ENCODE data around the gene L1TD1.
"Not testable (repeated sequence)": the region's sequence is repeated elsewhere in the genome, so short reads cannot be mapped to it uniquely, and the experiment has no call there.

The L1TD1 gene

DNA sequence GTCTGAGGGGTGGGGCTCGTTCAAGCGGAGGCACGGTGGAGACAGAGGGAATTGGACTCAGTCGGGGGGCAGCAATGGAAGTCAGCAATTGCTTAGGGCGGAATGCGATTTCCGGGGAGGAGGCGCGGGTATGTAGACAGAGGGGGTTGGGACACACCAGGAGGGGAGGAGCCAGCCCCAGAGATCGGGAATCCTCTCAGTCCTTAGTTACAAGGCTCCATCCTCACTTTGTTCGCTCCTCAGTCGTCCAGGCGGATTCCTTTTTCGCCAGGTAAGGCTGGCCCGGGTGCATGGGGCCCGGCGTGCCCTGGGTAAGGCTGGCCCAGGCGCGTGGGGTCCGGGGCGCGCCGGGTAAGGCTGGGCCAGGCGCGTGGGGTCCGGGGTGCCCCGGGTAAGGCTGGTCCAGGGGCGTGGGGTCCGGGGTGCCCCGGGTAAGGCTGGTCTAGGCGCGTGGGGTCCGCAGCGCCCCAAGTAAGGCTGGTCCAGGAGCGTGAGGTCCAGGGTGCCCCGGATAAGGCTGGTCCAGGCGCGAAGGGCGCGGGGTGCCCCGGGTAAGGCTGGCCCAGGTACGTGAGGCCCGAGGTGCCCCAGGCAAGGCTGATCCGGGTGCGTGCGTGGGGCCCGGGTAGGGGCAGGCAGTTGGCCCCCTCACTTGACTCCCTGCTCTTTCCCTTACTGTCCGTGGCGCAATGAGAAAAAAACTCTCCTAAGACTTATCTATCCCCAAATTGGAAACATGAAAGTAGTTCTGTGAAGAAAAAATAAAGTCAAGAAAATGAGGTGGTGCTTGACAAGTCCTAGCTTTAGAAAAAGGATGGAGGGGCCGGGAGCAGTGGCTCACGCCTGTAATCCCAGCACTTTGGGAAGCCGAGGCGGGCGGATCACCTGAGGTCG is at the start of gene L1TD1:
L1TD1 (plus strand) TSS at position 199 of the 894 bp plus-strand sequence. CDS start 11,780 bp downstream, outside the sequence.
- no peak for DNase-seq

GRCh38 chr1:62159940-62160348 is 34.7 kb upstream of the L1TD1 start:
- no peak for DNase-seq

GRCh38 chr1:62161711-62162110 is 32.9 kb upstream of the L1TD1 start:
- no peak for DNase-seq

DNA sequence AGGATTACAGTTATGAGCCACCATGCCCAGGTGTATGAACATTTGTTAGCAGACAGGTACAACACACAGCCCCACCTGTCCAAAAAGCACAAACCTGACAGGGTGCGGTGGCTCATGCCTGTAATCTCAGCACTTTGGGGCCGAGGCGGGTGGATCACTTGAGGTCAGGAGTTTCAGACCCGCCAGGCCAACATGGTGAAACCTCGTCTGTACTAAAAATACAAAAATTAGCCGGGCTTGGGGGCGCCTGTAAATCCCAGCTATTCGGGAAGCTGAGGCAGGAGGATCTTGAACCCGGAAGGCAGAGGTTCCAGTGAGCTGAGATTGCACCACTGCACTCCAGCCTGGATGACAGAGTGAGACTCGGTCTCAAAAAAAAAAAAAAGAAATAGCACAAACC is 24.3 kb upstream of the L1TD1 start:
- not testable (repeated sequence) for DNase-seq

DNA sequence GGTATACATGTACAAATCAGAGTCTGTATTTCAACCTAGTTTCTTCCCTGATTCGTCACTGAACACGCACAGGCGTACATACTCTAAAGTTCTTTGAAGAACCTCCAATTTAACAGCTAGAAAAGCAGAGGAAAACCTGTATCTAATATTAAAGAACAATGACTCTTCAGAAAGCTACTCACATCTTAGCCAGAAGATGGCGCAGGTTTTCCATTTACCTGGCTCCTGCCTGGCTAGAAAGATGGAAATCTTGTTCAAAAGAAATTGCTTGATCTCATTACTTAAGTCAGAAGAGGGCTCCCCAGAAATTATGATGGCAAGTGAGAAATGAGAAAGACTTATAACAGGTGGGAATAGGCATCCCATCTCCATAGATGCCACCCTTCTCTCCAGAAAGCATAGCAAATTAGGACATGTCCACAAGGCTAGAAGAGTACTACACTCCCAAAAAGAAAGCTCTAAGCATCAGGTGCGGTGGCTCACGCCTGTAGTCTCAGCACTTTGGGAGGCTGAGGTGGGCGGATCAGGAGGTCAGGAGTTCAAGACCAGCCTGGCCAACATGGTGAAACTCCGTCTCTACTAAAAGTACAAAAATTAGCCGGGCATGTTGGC is 19.0 kb upstream of the L1TD1 start:
- DNase-seq, result peak; percentile 37

- no peak for DNase-seq
Observed at GRCh38 chr1:62176597-62177312, 17.9 kb upstream of the L1TD1 start.

GRCh38 chr1:62177621-62178020 is 17.0 kb upstream of the L1TD1 start:
- no peak for DNase-seq

DNA sequence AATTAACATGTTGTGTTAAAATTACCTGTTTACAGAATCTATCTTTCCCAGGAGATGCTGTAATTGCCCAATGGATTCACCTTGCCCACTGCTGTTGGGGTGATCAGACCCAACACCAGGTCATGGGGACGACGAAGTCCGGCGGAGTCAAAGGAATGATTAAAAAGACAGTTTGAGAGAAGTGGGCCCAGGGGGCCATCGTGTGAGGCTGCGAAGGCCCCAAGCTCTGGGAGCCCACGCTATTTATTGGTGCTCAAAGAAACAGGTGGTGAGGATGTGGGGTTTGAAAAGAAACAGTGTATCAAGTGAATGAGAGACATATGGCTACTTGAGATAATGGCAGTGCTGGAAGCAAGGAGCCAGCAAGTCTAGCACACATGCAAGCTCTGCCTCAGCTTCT is 16.3 kb upstream of the L1TD1 start:
- no peak for DNase-seq

DNA sequence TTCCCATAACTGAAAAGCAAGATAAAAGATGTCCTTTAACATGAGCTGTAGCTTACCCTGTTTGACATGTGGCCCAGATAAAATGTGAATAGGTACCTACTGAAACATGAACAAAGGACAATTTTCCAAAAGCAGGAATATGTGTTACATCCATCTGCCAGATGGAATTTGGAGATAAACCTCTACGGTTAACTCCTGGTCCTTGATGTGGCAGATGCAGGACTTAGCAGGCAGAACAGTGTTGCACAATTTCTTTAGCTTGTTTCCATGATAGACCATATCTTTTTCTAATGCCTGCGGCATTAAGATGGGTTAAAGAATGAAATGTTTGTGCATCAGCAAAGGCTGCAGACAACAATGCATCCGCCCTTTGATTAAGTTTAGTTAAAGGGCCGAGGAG is 14.6 kb upstream of the L1TD1 start:
- not testable (repeated sequence) for DNase-seq

- no peak for DNase-seq
Observed at GRCh38 chr1:62180639-62181038, 14.0 kb upstream of the L1TD1 start.

- no peak for DNase-seq
Observed at GRCh38 chr1:62181532-62181931, 13.1 kb upstream of the L1TD1 start.

- DNase-seq, result not testable (repeated sequence)
Observed at GRCh38 chr1:62182157-62182556, 12.5 kb upstream of the L1TD1 start.

DNA sequence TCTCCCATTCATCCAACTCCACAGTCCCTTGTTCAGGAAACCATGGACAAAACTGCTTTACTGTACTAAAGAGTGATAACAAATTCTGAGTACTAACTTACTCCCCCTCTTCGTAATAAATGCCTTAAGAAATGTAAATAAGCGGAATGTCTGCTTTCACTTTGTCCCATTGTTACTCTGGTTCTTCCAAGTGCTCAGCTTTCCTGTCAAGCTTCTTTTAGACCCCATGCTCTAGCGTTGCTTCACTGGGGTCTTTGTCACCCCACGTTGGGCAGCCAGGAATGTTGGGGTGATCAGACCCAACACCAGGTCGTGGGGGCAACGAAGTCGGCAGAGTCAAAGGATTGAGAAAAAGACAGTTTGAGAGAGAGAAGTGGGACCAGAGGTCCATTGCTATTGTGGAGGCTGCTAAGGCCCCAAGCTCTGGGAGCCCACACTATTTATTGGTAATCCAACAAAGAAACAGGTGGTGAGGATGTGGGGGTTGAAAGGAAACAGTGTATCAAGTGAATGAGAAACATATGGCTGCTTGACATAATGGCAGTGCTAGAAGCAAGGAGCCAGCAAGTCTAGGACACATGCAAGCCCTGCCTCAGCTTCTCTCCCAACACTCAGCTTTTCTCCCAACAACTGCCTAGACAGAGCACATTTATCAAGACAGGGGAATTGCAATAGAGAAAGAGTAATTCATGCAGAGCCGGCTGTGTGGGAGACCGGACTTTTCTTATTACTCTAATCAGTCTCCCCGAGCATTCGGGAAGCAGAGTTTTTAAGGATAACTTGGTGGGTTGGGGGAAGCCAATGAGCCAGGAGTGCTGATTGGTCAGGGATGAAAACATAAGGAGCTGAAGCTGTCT is 11.3 kb upstream of the L1TD1 start:
- DNase-seq, result not testable (repeated sequence)

GRCh38 chr1:62184336-62184735 is 10.3 kb upstream of the L1TD1 start:
- DNase-seq, result no peak

GRCh38 chr1:62185233-62185632 is 9.4 kb upstream of the L1TD1 start:
- not testable (repeated sequence) for DNase-seq

GRCh38 chr1:62185677-62186076 is 9.0 kb upstream of the L1TD1 start:
- DNase-seq, result no peak

DNA sequence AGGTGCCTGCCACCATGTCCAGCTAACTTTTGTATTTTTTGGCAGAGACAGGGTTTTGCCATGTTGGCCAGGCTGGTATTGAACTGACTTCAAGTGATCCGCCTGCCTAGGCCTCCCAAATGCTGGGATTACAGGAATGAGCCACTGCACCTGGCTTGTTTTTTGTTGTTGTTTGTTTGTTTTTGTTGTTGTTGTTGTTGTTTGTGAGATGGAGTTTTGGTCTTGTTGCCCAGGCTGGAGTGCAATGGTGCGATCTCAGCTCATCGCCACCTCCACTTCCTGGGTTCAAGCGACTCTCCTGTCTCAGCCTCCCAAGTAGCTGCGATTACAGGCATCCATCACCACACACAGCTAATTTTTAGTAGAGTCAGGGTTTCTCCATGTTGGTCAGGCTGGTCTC is 7.1 kb upstream of the L1TD1 start:
- no peak for DNase-seq

DNA sequence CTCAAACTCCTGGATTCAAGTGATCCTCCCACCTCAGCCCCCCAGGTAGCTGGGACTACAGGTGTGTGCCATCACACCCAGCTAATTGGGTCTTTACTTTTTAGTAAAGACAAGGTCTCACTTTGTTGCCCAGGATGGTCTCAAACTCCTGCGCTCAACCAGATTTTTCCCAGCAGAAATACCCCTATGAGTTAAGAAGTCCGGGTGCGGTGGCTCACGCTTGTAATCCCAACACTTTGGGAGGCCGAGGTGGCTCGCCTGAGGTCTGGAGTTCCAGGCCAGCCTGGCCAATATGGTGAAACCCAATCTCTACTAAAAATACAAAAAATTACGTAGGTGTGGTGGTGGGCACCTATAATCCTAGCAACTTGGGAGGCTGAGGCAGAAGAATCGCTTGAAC is 6.5 kb upstream of the L1TD1 start:
- DNase-seq, result no peak

- no peak for DNase-seq
Observed at GRCh38 chr1:62196086-62196690, 1.5 kb downstream of the L1TD1 start.

- DNase-seq, result no peak
Observed at GRCh38 chr1:62198069-62198780, 3.6 kb downstream of the L1TD1 start.

DNA sequence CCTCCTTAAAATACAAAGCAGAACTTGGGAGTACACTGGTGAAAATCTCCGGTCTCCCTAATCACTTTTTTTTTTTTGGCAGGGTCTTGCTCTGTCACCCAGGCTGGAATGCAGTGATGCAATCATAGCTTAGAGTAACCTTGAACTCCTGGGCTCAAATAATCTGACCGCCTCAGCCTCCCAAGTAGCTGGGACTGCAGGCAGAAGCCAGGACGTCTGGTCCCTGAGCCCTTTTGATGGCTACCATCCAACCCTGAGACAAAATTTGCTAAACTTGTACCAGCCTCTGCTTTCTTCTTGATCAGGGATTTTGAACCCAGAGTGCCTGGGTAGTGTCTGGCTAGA is 4.1 kb downstream of the L1TD1 start:
- no peak for DNase-seq

DNA sequence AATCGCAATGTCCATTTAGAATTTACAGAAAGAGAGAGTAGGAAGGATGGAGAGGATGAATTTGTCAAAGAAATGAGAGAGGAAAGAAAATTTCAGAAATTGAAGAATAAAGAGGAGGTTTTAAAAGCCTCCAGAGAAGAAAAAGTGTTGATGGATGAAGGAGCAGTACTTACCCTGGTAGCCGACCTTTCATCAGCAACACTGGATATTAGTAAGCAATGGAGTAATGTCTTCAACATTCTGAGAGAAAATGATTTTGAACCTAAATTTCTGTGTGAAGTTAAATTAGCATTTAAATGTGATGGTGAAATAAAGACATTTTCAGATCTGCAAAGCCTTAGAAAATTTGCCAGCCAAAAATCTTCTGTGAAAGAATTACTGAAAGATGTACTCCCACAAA is 12.5 kb downstream of the L1TD1 start:
- DNase-seq, result no peak

Data from stimulated activated CD8-positive, alpha-beta memory T cell treated with anti-CD3 and anti-CD28 coated beads, Interleukin-4, amount 100 ng/mL, for 48 hours (primary cell).